HG02623 (cell line): ENCODE measurements around the gene EYS.

Experiments used
- ATAC-seq: cut with Tn5 transposase; IDR thresholded peaks from one replicate; pipeline ENCODE4 v1.9.1; 2021; ENCODE audit warnings: moderate library complexity; ENCODE audit not compliant: unreplicated experiment

EYS gene

GRCh38 chr6:63714091-63714490 is 1992.9 kb downstream of the EYS start:
- no peak for ATAC-seq

DNA sequence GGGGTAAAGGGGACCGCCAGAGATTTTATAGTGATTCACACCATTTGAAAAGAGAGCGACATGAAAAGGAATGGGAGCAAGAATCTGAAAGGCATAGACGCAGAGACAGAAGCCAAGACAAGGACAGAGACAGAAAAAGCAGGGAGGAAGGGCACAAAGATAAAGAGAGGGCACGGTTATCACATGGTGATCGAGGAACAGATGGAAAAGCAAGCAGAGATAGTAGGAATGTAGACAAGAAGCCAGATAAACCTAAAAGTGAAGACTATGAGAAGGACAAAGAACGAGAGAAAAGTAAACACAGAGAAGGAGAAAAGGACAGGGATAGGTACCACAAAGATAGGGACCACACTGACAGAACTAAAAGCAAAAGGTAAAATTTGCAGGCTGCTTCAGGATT is 1993.7 kb downstream of the EYS start:
- ATAC-seq = no peak

GRCh38 chr6:63709148-63709547 is 1997.9 kb downstream of the EYS start:
- ATAC-seq = no peak

GRCh38 chr6:63708631-63709030 is 1998.4 kb downstream of the EYS start:
- ATAC-seq = no peak

GRCh38 chr6:63706630-63707029 is 2000.4 kb downstream of the EYS start:
- ATAC-seq = no peak

DNA sequence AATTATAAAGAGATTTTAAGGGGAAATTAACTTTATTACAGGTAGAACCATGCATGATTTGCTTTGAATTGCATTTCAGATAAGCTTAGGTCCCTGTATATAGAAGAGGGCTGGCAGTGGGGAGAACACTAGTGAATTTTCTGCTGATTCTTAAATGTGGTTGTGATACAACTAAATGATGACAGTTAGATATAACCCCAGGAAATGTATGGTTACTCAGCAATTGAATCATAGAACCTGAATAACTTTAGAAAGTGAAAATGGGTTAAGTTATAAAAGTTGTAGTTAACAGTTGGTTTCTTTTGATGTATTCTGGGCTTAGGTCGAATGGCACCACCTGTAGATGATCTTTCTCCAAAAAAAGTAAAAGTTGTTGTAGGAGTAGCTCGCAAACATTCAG is 2001.3 kb downstream of the EYS start:
- no peak for ATAC-seq

DNA sequence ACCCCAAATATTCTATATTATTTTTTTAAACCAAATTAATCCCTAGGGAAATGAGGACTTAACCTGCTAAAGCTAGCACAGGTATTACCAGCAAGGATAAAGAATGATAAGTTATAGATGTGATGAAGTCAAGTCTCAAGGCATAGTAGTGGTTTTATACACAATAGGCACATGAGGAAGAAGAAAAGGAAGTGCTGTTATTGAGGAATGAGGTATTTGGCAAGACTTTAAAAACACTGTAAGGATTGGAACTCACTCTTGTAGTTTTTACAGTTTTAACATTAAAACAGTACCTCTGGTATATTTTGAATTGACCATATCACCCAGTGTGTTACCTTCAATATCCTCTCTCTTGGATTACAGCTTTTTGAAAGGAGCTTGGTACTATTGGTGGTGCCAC is 2016.8 kb downstream of the EYS start:
- ATAC-seq = no peak

DNA sequence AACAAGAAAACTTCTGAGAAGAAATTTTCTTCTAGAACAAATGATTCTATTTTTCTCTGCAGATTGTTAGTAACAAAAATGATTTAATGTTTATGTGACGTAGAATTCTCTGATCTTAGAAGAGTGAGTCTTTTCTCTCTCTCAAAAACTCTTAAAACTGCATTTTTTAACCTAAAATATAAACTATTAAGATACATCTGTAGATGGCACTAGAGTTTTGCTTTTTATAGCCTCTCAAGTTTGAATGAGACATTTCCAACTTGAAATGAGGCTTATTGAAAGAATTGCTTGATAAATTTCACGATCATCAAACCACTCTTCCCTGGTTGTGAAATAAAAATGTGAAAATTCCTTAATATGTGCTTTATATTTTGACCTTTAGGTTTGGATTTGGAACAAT is 2017.6 kb downstream of the EYS start:
- ATAC-seq = no peak

DNA sequence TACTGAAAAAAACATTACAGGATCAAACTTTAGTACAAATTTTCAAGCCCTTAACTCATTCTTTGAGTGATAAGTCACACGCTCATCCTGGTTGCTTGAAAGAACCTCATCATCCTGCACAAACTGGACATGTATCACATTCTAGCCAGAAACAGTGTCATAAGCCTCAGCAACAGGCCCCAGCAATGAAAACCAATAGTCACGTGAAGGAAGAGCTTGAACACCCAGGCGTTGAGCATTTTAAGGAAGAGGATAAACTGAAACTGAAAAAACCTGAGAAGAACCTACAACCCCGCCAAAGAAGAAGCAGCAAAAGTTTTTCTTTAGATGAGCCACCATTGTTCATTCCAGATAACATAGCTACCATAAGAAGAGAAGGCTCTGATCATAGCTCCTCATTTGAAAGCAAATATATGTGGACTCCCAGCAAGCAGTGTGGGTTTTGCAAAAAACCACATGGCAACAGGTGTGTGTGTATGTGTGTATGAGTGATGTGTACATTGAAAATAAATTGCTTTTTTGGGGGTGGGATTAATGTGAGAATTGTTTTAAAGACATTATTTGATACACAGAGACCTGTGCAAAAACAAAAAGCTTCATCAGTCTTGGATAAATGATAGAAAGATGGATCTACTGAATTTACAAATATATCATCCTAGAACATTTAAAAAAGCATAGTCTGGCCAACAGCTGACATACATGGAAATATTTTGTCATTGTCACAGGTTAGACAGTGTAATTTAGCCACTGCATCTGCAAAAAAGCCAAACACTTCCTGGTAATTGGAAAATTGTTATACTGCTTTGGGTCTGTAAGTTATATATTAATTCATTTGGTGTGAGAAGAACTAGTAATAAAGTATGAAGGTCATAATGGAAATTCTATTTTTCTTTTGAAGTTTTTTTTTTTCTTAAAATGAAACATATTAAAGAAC is 2021.3 kb downstream of the EYS start:
- ATAC-seq = peak; percentile 87

GRCh38 chr6:63683071-63683603 is 2023.9 kb downstream of the EYS start:
- no peak for ATAC-seq

- ATAC-seq = no peak
These were observed 2029.7 kb downstream of the EYS start for GRCh38 chr6:63677282-63677681.

GRCh38 chr6:63676412-63677114 is 2030.5 kb downstream of the EYS start:
- no peak for ATAC-seq

DNA sequence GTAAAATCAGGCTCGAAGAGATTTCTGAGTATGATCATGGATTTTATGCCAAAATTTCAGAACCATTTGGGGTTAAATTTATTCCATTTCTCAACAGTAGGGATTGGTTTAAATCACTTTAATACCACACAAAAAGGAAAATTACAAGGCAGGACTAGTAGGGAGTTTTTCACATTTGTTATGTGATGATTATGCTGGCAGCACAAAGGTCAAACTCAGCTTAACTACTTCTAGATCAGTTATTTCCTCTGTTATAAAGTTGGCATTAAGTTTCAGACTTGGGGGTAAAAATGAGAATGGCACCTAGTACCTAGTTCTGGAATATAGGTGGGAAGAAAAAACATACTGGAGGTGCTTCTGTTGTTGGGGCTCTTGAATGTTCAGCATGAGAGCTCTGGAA is 2031.9 kb downstream of the EYS start:
- ATAC-seq = no peak

- ATAC-seq = no peak
These were observed 2032.4 kb downstream of the EYS start for GRCh38 chr6:63674635-63675034.

- no peak for ATAC-seq
These were observed 2033.3 kb downstream of the EYS start for GRCh38 chr6:63673692-63674091.

- ATAC-seq = no peak
These were observed 2034.4 kb downstream of the EYS start for GRCh38 chr6:63672582-63673129.

- ATAC-seq = no peak
These were observed 2035.8 kb downstream of the EYS start for GRCh38 chr6:63671098-63671754.
